Astrocyte (in vitro differentiated cells and primary cell): ENCODE measurements around the gene MYRIP. TPM values are rescaled to one million over a fixed set of nuclear protein-coding genes. Genes with fewer than 3 reads are reported as not detected.

Experiments
- DNase-seq: peaks from one replicate; pipeline ENCODE4 v3.0.0-alpha.2; 2010; ENCODE audit warnings: low read depth
- FAIRE-seq: peaks from 2 replicates; lab custom pipeline; 2011; peaks lifted over from hg19 to GRCh38; lab: Jason Lieb, UNC
- H2AFZ ChIP-seq: 2 replicates; pipeline ENCODE4 v1.6.0; 2012; ENCODE audit warnings: low read depth, low read length, inconsistent platforms
- H3K27ac ChIP-seq: 2 replicates; pipeline ENCODE4 v1.5.1; 2011; ENCODE audit warnings: low read depth, low read length, inconsistent platforms
- H3K27me3 ChIP-seq: 2 replicates; pipeline ENCODE4 v1.6.0; 2011; ENCODE audit warnings: low read length, inconsistent platforms; ENCODE audit not compliant: insufficient read depth
- H3K36me3 ChIP-seq: 2 replicates; pipeline ENCODE4 v1.5.1; 2011; ENCODE audit warnings: low read length, inconsistent platforms; ENCODE audit not compliant: insufficient read depth
- H3K4me1 ChIP-seq: 2 replicates; pipeline ENCODE4 v1.5.1; 2011; ENCODE audit warnings: low read length, inconsistent platforms; ENCODE audit not compliant: insufficient read depth
- H3K4me2 ChIP-seq: 2 replicates; pipeline ENCODE4 v1.6.0; 2012; ENCODE audit warnings: low read length, inconsistent platforms
- H3K4me3 ChIP-seq: 2 replicates; pipeline ENCODE4 v1.5.1; 2011; ENCODE audit warnings: low read depth, mild to moderate bottlenecking, low read length, inconsistent platforms; ENCODE audit not compliant: insufficient read depth
- H3K79me2 ChIP-seq: 2 replicates; pipeline ENCODE4 v1.6.0; 2012; ENCODE audit warnings: mild to moderate bottlenecking, low read length, inconsistent platforms; ENCODE audit not compliant: insufficient read depth
- H3K9ac ChIP-seq: 2 replicates; pipeline ENCODE4 v1.6.0; 2012; ENCODE audit warnings: mild to moderate bottlenecking, low read length, inconsistent platforms
- H3K9me3 ChIP-seq: 2 replicates; pipeline ENCODE4 v1.5.1; 2012; ENCODE audit warnings: low read depth, mild to moderate bottlenecking, low read length, inconsistent platforms; ENCODE audit not compliant: insufficient read depth
- H4K20me1 ChIP-seq: 2 replicates; pipeline ENCODE4 v1.6.0; 2012; ENCODE audit warnings: low read length, inconsistent platforms; ENCODE audit not compliant: insufficient read depth
- H3K27ac Mint-ChIP-seq: one replicate; pipeline ENCODE4 v1.8.0; 2021; ENCODE audit warnings: mild to moderate bottlenecking, mixed read lengths; ENCODE audit not compliant: unreplicated experiment
- H3K27me3 Mint-ChIP-seq: one replicate; pipeline ENCODE4 v1.8.0; 2021; ENCODE audit warnings: low read depth, mixed read lengths; ENCODE audit not compliant: unreplicated experiment
- H3K36me3 Mint-ChIP-seq: one replicate; pipeline ENCODE4 v1.8.0; 2021; ENCODE audit warnings: low read depth, mixed read lengths; ENCODE audit not compliant: unreplicated experiment
- H3K4me1 Mint-ChIP-seq: one replicate; pipeline ENCODE4 v1.8.0; 2021; ENCODE audit warnings: low read depth, mixed read lengths; ENCODE audit not compliant: unreplicated experiment
- H3K4me3 Mint-ChIP-seq: one replicate; pipeline ENCODE4 v1.8.0; 2021; ENCODE audit warnings: mild to moderate bottlenecking, moderate library complexity, mixed read lengths; ENCODE audit not compliant: unreplicated experiment
- H3K9me3 Mint-ChIP-seq: one replicate; pipeline ENCODE4 v1.8.0; 2021; ENCODE audit warnings: mild to moderate bottlenecking, mixed read lengths; ENCODE audit not compliant: unreplicated experiment
- CTCF ChIP-seq: IDR thresholded peaks from 2 replicates; pipeline ENCODE4 v1.5.1; 2011; ENCODE audit warnings: low read depth, mild to moderate bottlenecking, inconsistent platforms, low read length, moderate library complexity; ENCODE audit not compliant: insufficient read depth
- EZH2 ChIP-seq: IDR thresholded peaks from 2 replicates; pipeline ENCODE4 v1.6.1; 2012; ENCODE audit warnings: mild to moderate bottlenecking, low read length, inconsistent platforms; ENCODE audit not compliant: insufficient read depth
- total RNA-seq: library from RNA; stranded (reverse); gene quantifications from 2 replicates; pipeline ENCODE4 v1.2.1, GENCODE V29; 2021

MYRIP gene
- total RNA-seq, 1 donor from 2014 or later, result 0.07 TPM

DNA sequence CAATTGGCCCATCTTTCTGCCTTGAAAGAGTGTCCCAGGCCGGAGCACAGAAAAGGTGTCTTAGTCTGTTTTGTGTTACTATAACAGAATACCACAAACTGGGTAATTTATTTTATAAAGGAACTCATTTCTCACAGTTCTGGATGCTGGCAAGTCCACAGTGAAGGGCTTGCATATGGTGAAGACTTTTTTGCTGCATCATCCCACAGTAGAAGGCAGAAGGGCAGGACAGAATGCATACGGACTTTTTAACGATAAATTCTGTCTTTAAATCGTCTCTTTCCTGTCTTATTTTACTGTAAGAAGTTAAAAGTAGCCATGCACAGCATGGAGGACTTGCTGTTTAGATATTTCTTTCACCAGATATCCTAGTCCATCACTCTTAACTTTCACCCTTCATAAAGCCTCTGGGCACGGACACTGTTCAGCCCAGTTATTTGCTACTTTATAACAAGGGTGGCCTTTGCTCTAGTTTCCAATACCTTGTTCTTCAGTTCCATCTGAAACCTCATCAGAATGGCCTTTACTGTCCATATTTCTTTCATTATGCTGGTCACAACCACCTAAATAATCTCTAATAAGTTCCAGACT, 489.8 kb downstream of the MYRIP start:
- no peaks in the 10 kb centered on the region for H3K79me2 ChIP-seq
- H3K9me3 Mint-ChIP-seq, result no peaks in the 10 kb centered on the region
- H3K4me3 Mint-ChIP-seq, result no peak overlapping the region
- H3K4me1 ChIP-seq, result no peaks in the 10 kb centered on the region
- no peaks in the 10 kb centered on the region for H3K9me3 ChIP-seq
- H3K4me1 Mint-ChIP-seq, result peaks cover 8% of the 10 kb centered on the region
- no peaks in the 10 kb centered on the region for H3K27me3 Mint-ChIP-seq
- H3K27me3 ChIP-seq, result no peaks in the 10 kb centered on the region
- no peak overlapping the region for H2AFZ ChIP-seq
- FAIRE-seq (no peak), DNase-seq (no peak)
- no peak overlapping the region for H3K9ac ChIP-seq
- H3K4me2 ChIP-seq, result peak overlapping the region; percentile 19
- H4K20me1 ChIP-seq, result no peaks in the 10 kb centered on the region
- H3K27ac ChIP-seq, result no peak overlapping the region
- no peak for TF ChIP-seq CTCF
- no peak for TF ChIP-seq EZH2
- no peaks in the 10 kb centered on the region for H3K36me3 ChIP-seq
- peaks cover 3% of the 10 kb centered on the region for H3K36me3 Mint-ChIP-seq
- no peak overlapping the region for H3K4me3 ChIP-seq
- H3K27ac Mint-ChIP-seq, result peak overlapping the region; percentile 44

DNA sequence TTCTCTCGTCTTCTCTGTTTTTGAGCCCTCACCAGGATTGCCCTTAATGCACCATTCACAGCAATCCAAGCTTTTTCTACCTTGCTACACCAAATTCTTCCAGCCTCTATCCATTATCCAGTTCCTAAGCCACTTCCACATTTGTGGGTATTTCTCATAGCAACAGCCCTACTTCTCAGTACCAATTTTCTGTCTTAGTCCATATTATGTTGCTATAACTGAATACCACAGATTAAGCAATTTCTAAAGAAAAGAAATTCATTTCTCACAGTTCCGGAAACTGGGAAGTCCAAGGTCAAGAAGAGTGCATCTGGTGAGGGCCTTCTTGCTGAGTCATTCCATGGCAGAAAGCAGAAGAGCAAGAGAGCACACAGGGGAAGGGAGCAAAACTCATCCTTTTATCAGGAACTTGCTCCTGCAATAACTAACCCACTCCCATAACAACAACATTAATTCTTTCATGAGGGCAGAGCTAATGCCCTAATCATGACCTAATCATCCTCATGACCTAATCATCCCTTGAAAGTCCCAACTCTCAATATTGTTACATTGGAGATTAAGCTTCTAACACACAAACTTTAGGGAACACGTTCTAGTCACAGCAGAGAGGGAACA, 490.4 kb downstream of the MYRIP start:
- no peaks in the 10 kb centered on the region for H3K36me3 ChIP-seq
- Mint-ChIP-seq H3K27me3 (no peaks in the 10 kb centered on the region), H3K4me1 (peaks cover 8% of the 10 kb centered on the region), H3K4me3 (no peak overlapping the region), H3K36me3 (peaks cover 3% of the 10 kb centered on the region), H3K27ac (peak overlapping the region; percentile 44), H3K9me3 (no peaks in the 10 kb centered on the region)
- H3K27ac ChIP-seq, result no peak overlapping the region
- H3K9me3 ChIP-seq, result no peaks in the 10 kb centered on the region
- H3K79me2 ChIP-seq, result no peaks in the 10 kb centered on the region
- no peak for TF ChIP-seq CTCF
- no peak for TF ChIP-seq EZH2
- DNase-seq (peak; percentile 75), FAIRE-seq (peak; percentile 91)
- no peaks in the 10 kb centered on the region for H4K20me1 ChIP-seq
- no peaks in the 10 kb centered on the region for H3K27me3 ChIP-seq
- no peak overlapping the region for H2AFZ ChIP-seq
- no peak overlapping the region for H3K4me3 ChIP-seq
- H3K4me2 ChIP-seq, result peak overlapping the region; percentile 19
- H3K4me1 ChIP-seq, result no peaks in the 10 kb centered on the region
- H3K9ac ChIP-seq, result no peak overlapping the region

GRCh38 chr3:40302784-40303183, 493.4 kb downstream of the MYRIP start:
- Histone ChIP-seq H3K27me3 (no peaks in the 10 kb centered on the region), H3K4me3 (no peak overlapping the region), H4K20me1 (no peaks in the 10 kb centered on the region), H3K36me3 (no peaks in the 10 kb centered on the region), H3K9me3 (no peaks in the 10 kb centered on the region), H3K9ac (no peak overlapping the region), H3K79me2 (no peaks in the 10 kb centered on the region), H3K4me2 (no peak overlapping the region), H3K4me1 (no peaks in the 10 kb centered on the region), H2AFZ (no peak overlapping the region), H3K27ac (no peak overlapping the region)
- H3K9me3 Mint-ChIP-seq, result no peaks in the 10 kb centered on the region
- peaks cover 8% of the 10 kb centered on the region for H3K4me1 Mint-ChIP-seq
- H3K27me3 Mint-ChIP-seq, result no peaks in the 10 kb centered on the region
- no peak for FAIRE-seq
- H3K27ac Mint-ChIP-seq, result no peak overlapping the region
- no peak for DNase-seq
- H3K4me3 Mint-ChIP-seq, result no peak overlapping the region
- TF ChIP-seq CTCF (no peak), EZH2 (no peak)
- H3K36me3 Mint-ChIP-seq, result no peaks in the 10 kb centered on the region
